Esophagus muscularis mucosa (tissue), 4 donors: Measurements from ENCODE around the gene GJC1.

Experiments used
- CTCF ChIP-seq, 3 experiments: fragments of 200-600 bp in 2 of 3; fragments of 450-650 bp in 1 of 3; sonication (generic) in 2 of 3; IDR thresholded peaks; one replicate each; pipeline ENCODE4 v1.5.1; 2017 to 2019; ENCODE audit warnings: antibody characterized with exemption in 3 of 3, mild to moderate bottlenecking in 2 of 3, moderate library complexity in 1 of 3
- EP300 ChIP-seq: sonication (generic); formaldehyde crosslinking; IDR thresholded peaks from one replicate; pipeline ENCODE4 v1.6.1; 2017; ENCODE audit warnings: antibody characterized with exemption
- POLR2AphosphoS5 ChIP-seq, 2 donors: sonication (generic); formaldehyde crosslinking; IDR thresholded peaks; one replicate each; pipeline ENCODE4 v1.6.1; 2017; ENCODE audit warnings: antibody characterized with exemption in 2 of 2

- TF ChIP-seq POLR2AphosphoS5 (IDR thresholded peaks at IDR 0.05), result no peak
- no peak for TF ChIP-seq CTCF (IDR thresholded peaks at IDR 0.05)
- no peak for TF ChIP-seq EP300
These were observed 44.2 kb downstream of the GJC1 start for GRCh38 chr17:44785921-44786320.
